Activated CD8-positive, alpha-beta T cell treated with anti-CD3 and anti-CD28 coated beads for 36 hours (primary cell): ENCODE measurements around the gene CASKIN2. TPM values are rescaled to one million over a fixed set of nuclear protein-coding genes. Genes with fewer than 3 reads are reported as not detected.

Experiments used
- ATAC-seq: fragments of 200-7000 bp; cut with Tn5 transposase; one replicate; pipeline ENCODE4 v1.10.0; 2021; ENCODE audit warnings: mild to moderate bottlenecking, moderate library complexity
- CTCF ChIA-PET: fragments of 350-600 bp; sonication (Branson Sonifier 250); formaldehyde crosslinking; loops from one replicate; lab custom pipeline; 2021; ENCODE audit warnings: antibody characterized with exemption; lab: Charles Lee
- POLR2A ChIA-PET: fragments of 350-600 bp; sonication (Branson Sonifier 250); formaldehyde crosslinking; loops from one replicate; lab custom pipeline; 2021; ENCODE audit warnings: antibody characterized with exemption; lab: Charles Lee
- DNase-seq: peaks from one replicate; pipeline ENCODE4 v3.0.0-alpha.2; 2020
- H3K27ac Mint-ChIP-seq: one replicate; pipeline ENCODE4 v1.8.0; 2021; ENCODE audit warnings: mild to moderate bottlenecking, mixed read lengths
- H3K27me3 Mint-ChIP-seq: one replicate; pipeline ENCODE4 v1.8.0; 2021; ENCODE audit warnings: mixed read lengths
- H3K36me3 Mint-ChIP-seq: one replicate; pipeline ENCODE4 v1.8.0; 2021; ENCODE audit warnings: low read depth, mixed read lengths
- H3K4me1 Mint-ChIP-seq: one replicate; pipeline ENCODE4 v1.8.0; 2021; ENCODE audit warnings: low read depth, mixed read lengths
- H3K4me3 Mint-ChIP-seq: one replicate; pipeline ENCODE4 v1.8.0; 2021; ENCODE audit warnings: mild to moderate bottlenecking, moderate library complexity, mixed read lengths
- H3K9me3 Mint-ChIP-seq: one replicate; pipeline ENCODE4 v1.8.0; 2021; ENCODE audit warnings: mixed read lengths
- CTCF ChIP-seq: fragments of 200-600 bp; IDR thresholded peaks from one replicate; pipeline ENCODE4 v1.8.0; 2022; ENCODE audit warnings: antibody characterized with exemption, mild to moderate bottlenecking
- intact Hi-C: fragments of 100-400 bp; cut with micrococcal nuclease; formaldehyde crosslinking; loops from one replicate; pipeline ENCODE4 v1.10.0; 2022
- microRNA-seq: library from miRNA; unstranded; fragments of <30 nt; microRNA quantifications from one replicate; pipeline ENCODE4 v1.2.0, GENCODE V29; 2022; ENCODE audit warnings: borderline microRNAs expressed, borderline replicate concordance
- total RNA-seq, 2 experiments: library from RNA; stranded (reverse); gene quantifications; one replicate each; pipeline ENCODE4 v1.2.3, GENCODE V29; 2021

CASKIN2 gene
- total RNA-seq, 2 experiments from 2014 or later: 2.2 to 2.5 TPM

- no peaks in the 10 kb centered on the region for H3K36me3 Mint-ChIP-seq
- no peak overlapping the region for H3K4me3 Mint-ChIP-seq
- DNase-seq (no peak), ATAC-seq (no peak)
- H3K9me3 Mint-ChIP-seq: no peaks in the 10 kb centered on the region
- intact Hi-C loops: no loop called here
- TF ChIP-seq CTCF: no peak
- POLR2A ChIA-PET: interaction anchor here (1.0 kb wide), 1 partner anchor 193 kb away, joined by 3 read pairs; the partner anchor contains the start of gene GGA3
- peaks cover 22% of the 10 kb centered on the region for H3K4me1 Mint-ChIP-seq
- CTCF ChIA-PET: interaction anchor here (1.0 kb wide), 1 partner anchor 180 kb away, joined by 4 read pairs; no protein-coding TSS in a partner anchor
- no peaks in the 10 kb centered on the region for H3K27me3 Mint-ChIP-seq
- no peak overlapping the region for H3K27ac Mint-ChIP-seq
Measured at GRCh38 chr17:75454193-75454592, 61.1 kb downstream of the CASKIN2 start.

GRCh38 chr17:75450270-75450669 is 65.1 kb downstream of the CASKIN2 start:
- Mint-ChIP-seq H3K4me1 (peaks cover 3% of the 10 kb centered on the region), H3K36me3 (no peaks in the 10 kb centered on the region), H3K9me3 (no peaks in the 10 kb centered on the region), H3K27ac (no peak overlapping the region), H3K4me3 (no peak overlapping the region), H3K27me3 (no peaks in the 10 kb centered on the region)
- intact Hi-C loops: no loop called here
- ChIA-PET POLR2A (no interaction called here), CTCF (no interaction called here)
- no peak for DNase-seq
- TF ChIP-seq CTCF: no peak
- ATAC-seq: no peak

Small RNA genes within 50 kb of the gene (microRNA-seq; reads per million reads assigned to microRNA genes)
- 0.91 reads per million for gene MIR6785

Other genes starting within 250 kb of the CASKIN2 start
- 10 to 100 TPM; 42.4 to 43.8 TPM for gene MIF4GD, start 244.3 kb downstream of the CASKIN2 start, total RNA-seq
- gene SLC25A19, start 226.1 kb downstream of the CASKIN2 start, total RNA-seq: 10 to 100 TPM; 55.1 to 55.2 TPM
- 100 to 1,000 TPM; 167 to 179 TPM for gene GRB2, start 109.9 kb downstream of the CASKIN2 start, total RNA-seq
- 10 to 100 TPM; 55.3 to 56.4 TPM for gene TMEM94, start 58.9 kb downstream of the CASKIN2 start, total RNA-seq
- 10 to 100 TPM; 38.8 to 45.4 TPM for gene TSEN54, start 991 bp upstream of the CASKIN2 start, total RNA-seq
- gene LLGL2, start 10.2 kb upstream of the CASKIN2 start, total RNA-seq: 1 to 10 TPM; 7.2 to 7.4 TPM
- gene MYO15B, start 72.3 kb upstream of the CASKIN2 start, total RNA-seq: 10 to 100 TPM; 24.9 to 28.7 TPM
- gene SMIM5, start 117.9 kb upstream of the CASKIN2 start, total RNA-seq: under 1 TPM; 0.07 to 0.25 TPM
- gene RECQL5, start 151.6 kb upstream of the CASKIN2 start, total RNA-seq: 10 to 100 TPM; 33.3 to 34.2 TPM
- gene SAP30BP, start 151.8 kb upstream of the CASKIN2 start, total RNA-seq: 10 to 100 TPM; 73.0 to 75.8 TPM
- 1 to 10 TPM in 1 of 2 experiments, under 1 TPM in 1; 0.69 to 1.8 TPM for gene ITGB4, start 205.9 kb upstream of the CASKIN2 start, total RNA-seq
- 10 to 100 TPM; 43.4 to 50.7 TPM for gene GALK1, start 249.7 kb upstream of the CASKIN2 start, total RNA-seq